ENCODE results near the gene KCNG2. TPM values are rescaled to one million over a fixed set of nuclear protein-coding genes. Genes with fewer than 3 reads are reported as not detected.

Gene KCNG2
- total RNA-seq, 2 experiments from 2014 or later, result not detected

DNA sequence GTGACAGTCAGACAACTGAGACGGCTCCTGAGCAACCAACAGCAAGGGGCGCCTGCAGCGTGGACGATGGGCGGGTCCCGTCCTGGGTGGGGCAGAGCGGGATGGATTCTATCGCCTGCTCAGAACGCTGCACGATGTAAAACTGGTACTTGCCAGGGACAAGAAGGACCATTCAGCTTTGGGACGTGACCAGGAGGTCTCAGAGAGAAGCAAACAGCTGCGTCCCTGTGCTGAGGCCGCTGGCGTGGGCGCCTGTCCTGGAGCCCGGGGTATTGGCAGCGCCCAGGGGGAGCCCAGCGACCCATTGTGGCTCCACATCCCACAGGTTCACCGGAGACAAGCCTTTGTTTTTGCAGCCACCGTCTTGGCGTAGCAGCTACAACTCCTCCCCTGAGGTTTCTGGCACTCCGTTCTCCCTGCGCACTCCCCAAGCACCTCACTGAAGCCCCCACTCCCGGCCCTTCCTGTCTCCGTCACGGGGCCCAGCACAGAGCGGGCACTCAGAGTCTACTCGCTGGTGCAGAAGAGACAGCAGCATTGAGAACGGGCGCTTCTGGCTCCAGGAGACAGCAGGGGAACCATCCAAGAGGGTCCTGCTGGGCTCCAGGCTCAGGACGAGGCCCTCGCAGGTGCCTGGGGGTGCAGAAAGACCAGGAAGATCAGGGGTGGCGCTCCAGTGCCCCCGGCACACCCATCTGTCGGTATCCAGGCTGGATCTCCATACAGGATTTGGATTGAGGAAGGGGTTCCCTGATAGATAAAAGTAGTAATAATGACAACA lies 22.1 kb upstream of the KCNG2 start:
- no peak overlapping the region for H3K4me3 Mint-ChIP-seq
- no peak overlapping the region for H3K27ac Mint-ChIP-seq
- H3K9me3 Mint-ChIP-seq, result no peaks in the 10 kb centered on the region
- H3K36me3 Mint-ChIP-seq, result no peaks in the 10 kb centered on the region
- H3K4me1 Mint-ChIP-seq, result no peaks in the 10 kb centered on the region
- DNase-seq, result no peak
- peaks cover 35% of the 10 kb centered on the region for H3K27me3 Mint-ChIP-seq

DNA sequence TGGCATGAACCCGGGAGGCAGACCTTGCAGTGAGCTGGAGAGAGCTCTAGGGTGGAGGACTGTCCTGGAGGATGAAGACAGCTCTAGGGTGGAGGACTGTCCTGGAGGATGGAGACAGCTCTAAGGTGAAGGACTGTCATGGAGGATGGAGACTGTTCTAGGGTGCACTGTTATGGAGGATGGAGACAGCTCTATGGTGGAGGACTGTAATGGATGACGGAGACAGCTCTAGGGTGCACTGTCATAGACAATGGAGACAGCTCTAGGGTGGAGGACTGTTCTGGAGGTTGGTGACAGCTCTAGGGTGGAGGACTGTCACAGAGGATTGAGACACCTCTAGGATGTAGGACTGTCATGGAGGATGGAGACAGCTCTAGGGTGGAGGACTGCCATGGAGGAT lies 21.1 kb upstream of the KCNG2 start:
- H3K27ac Mint-ChIP-seq, result no peak overlapping the region
- no peaks in the 10 kb centered on the region for H3K9me3 Mint-ChIP-seq

DNA sequence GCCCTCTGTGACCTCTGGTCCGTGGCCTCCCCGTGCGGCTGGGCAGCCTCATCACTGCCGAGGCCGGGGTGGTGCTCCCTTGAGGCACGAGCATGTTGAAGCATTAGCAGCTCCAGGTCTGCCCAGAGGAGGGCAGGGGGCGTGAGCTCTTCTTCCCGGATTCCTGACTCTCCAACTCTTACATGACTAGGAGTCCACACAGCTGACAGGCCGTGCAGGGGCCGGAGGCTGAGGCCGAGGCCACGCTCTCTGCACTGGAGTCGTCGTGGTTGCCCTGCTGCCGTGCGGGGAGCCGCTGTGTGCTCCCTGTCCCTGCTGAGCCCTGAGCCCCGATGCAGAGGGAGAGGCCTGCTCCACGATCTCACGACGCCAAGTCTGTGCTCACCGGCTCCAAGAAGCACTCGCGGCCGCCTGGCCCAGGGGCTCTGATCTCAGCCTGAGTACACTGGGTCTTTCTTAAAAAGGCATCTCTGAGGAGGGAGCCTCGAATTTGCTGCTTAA lies 19.4 kb upstream of the KCNG2 start:
- H3K4me3 Mint-ChIP-seq, result no peak overlapping the region
- no peaks in the 10 kb centered on the region for H3K4me1 Mint-ChIP-seq
- DNase-seq, result no peak
- no peaks in the 10 kb centered on the region for H3K36me3 Mint-ChIP-seq
- no peaks in the 10 kb centered on the region for H3K9me3 Mint-ChIP-seq
- no peak overlapping the region for H3K27ac Mint-ChIP-seq
- peaks cover 32% of the 10 kb centered on the region for H3K27me3 Mint-ChIP-seq

More for the DNA sequence above, 21.1 kb upstream of the KCNG2 start:
- no peaks in the 10 kb centered on the region for H3K36me3 Mint-ChIP-seq
- peaks cover 35% of the 10 kb centered on the region for H3K27me3 Mint-ChIP-seq
- no peaks in the 10 kb centered on the region for H3K4me1 Mint-ChIP-seq
- no peak for DNase-seq
- H3K4me3 Mint-ChIP-seq, result no peak overlapping the region

DNA sequence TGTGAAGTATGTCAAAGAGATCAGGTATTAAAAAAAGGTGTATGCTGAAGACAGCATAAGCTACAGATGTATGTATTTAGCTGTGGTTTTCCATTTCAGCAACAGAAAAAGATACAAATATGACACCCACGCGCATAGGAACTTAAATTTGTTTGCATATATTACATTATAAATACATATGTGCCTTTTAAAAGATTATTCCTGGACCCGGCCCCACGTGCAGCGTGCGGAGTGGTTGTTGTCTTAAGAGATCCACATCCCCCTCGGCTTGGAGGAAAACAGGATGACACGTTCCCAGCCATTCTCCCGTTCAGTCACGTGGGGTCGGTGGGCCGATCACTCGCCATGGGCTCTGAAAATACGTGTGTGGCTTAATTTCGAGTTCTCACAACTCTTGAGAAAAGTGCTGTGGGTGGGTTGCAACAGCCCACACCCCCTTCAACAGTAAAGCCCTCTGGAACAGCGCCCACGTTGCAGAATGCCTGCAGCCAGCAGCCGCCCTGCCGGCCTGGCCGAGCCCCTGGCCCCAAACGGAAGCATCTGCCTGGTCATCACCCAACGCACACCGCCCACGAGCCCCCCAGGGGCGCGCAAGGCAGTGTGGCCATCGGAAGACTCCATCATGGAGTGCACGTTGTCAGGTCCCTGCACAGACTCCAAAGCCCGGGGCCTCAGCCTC lies 18.6 kb upstream of the KCNG2 start:
- peaks cover 27% of the 10 kb centered on the region for H3K27me3 Mint-ChIP-seq
- H3K27ac Mint-ChIP-seq, result no peak overlapping the region
- no peaks in the 10 kb centered on the region for H3K4me1 Mint-ChIP-seq
- H3K4me3 Mint-ChIP-seq, result no peak overlapping the region
- no peak for DNase-seq
- no peaks in the 10 kb centered on the region for H3K9me3 Mint-ChIP-seq
- no peaks in the 10 kb centered on the region for H3K36me3 Mint-ChIP-seq

DNA sequence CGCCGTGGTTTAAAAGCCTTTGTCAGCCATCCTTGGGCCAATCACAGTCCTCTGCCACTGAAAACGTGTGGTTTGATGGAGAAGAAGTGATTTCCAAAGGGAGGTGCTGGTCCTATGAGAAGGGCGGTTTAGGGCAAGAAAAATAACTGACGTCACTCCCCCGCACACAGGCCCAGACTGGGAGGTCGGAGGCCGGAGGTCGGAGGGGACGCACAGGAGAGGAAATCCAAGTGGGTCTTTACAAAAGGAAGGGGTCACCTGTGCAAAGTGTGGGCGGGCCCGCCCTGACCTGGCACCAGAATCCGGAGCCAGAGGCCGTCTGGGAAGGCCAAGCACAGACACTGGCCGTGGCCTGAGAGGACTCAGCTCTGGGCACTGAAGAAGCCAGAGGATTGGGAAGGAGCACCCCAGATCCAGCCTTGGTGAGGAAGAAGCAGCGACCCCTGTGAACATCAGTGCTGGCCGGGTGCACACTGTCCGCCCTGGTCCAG lies 18.0 kb upstream of the KCNG2 start:
- Mint-ChIP-seq H3K36me3 (no peaks in the 10 kb centered on the region), H3K4me1 (no peaks in the 10 kb centered on the region), H3K4me3 (no peak overlapping the region), H3K27me3 (peaks cover 33% of the 10 kb centered on the region), H3K27ac (no peak overlapping the region), H3K9me3 (no peaks in the 10 kb centered on the region)
- no peak for DNase-seq

DNA sequence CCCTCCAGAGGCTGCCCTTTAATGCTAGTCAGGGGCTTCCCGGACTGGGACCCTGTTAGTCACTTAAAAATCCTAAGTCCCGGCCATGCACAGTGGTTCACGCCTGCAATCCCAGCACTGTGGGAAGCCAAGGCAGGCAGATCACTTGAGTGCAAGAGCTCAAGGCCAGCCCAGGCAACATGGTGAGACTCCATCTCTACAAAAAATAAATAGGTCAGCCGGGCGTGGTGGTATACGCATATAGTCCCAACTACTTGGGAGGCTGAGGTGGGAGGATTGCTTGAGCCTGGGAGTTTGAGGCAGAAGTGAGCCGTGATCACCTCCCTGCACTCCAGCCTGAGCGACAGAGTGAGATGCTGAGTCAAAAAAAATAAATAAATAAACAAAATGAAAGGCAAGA lies 17.2 kb upstream of the KCNG2 start:
- H3K27me3 Mint-ChIP-seq, result peaks cover 34% of the 10 kb centered on the region
- no peaks in the 10 kb centered on the region for H3K9me3 Mint-ChIP-seq
- H3K27ac Mint-ChIP-seq, result no peak overlapping the region
- no peak overlapping the region for H3K4me3 Mint-ChIP-seq
- no peak for DNase-seq
- no peaks in the 10 kb centered on the region for H3K4me1 Mint-ChIP-seq
- H3K36me3 Mint-ChIP-seq, result no peaks in the 10 kb centered on the region

DNA sequence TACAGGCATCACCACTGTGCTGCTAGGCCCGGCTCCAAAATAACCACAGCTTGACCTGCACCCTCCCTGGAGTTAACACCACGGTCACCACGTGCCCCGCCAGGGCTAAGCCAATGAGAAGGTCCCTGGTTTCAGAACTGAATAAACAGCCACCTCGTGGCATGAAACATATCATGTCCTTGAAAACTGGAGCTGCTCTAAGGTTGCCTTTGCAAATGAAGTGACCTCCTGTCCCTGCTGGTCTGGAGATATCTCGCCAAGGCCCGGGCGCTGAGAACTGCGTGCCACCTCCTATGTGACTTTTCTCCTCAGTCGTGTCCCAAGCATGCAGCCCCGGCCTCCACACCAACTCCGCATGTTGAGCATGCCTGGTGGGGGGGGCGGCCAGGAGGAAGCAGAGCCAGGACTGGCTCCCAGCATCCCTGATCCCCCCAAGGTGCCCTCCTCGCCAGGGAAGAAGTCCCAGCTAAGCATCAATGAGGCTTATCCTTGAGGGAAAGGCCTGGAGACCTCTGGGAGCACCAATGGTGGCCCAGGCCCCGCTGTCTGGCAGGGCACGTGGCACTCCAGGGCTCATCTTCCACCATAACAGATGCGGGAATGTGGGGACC lies 16.3 kb upstream of the KCNG2 start:
- no peak for DNase-seq
- Mint-ChIP-seq H3K4me1 (no peaks in the 10 kb centered on the region), H3K27me3 (peaks cover 32% of the 10 kb centered on the region), H3K27ac (no peak overlapping the region), H3K4me3 (no peak overlapping the region), H3K9me3 (no peaks in the 10 kb centered on the region), H3K36me3 (no peaks in the 10 kb centered on the region)

DNA sequence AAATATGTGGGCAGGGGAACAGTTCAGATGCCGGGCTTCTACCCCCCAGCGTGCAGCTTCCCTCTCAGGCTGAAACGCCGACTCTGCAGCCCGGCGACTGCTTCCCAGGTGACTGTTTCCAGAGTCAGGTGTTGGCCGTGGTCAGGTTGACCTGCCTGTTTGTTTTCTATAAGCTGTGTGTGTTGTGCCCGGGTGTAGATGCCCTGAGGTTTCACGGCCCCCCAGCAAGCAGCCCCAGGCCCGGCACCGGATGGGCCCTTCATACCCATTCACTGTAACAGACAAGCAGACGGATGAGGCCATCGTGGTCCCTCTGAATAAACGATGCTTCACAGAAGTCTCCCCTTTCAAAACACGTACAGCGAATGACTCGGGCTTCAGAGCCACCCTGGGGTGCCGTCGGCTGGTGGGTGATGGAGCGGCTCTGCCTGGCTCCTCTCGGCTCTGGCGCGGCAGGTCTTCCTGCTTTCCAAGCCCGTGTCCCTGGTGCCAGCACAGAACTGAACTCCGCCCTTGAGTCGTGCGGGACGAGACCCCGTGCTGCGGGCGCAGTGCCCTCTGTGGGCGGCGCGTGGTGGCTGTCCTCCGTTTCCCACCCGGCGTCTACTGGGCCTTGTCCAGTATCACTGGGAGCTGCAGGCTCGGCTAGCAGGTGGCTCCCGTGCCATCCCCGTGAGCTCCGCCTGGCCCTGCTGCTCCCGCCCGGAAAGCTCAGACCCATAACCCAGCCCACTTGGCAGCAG lies 15.0 kb upstream of the KCNG2 start:
- no peak overlapping the region for H3K4me3 Mint-ChIP-seq
- peaks cover 35% of the 10 kb centered on the region for H3K27me3 Mint-ChIP-seq
- H3K4me1 Mint-ChIP-seq, result no peaks in the 10 kb centered on the region
- no peak overlapping the region for H3K27ac Mint-ChIP-seq
- H3K36me3 Mint-ChIP-seq, result no peaks in the 10 kb centered on the region
- no peak for DNase-seq
- no peaks in the 10 kb centered on the region for H3K9me3 Mint-ChIP-seq

DNA sequence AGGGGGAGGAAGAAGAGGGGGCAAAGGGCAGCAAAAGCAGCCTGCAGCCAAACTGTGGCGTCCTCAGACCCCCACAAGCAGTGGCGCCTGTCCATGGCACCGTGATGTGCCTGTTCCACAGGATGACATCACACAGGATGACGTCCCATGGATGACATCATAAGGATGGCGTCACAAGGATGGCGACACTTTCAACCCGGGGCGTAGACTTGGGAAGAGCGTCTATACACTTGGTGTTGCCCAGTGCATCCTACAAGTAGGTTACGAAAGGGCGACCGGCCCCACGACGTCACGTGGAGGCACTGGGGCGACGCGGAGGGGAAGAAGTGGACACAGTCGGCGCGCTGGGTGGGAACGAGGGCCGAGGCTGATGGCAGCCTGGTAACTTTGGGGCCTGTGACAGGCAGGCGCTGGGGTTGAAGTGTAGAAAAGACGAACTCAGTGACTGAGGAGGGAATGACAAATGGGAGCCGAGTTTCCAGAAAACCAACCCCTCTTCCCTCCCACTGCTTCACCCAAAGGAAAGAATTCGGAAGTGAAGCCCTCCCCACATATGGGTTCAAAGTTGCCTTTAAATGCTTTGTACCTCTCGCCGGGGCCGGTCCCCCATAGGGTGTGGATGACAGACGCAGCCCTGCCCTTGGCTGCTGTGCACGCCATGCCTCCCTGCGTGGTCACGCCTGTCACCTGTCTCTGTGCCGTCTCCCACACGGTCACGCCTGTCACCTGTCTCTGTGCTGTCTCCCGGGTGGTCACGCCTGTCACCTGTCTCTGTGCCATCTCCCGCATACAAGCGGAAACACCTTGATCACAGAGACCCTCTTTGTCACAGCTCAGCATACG lies 13.4 kb upstream of the KCNG2 start:
- Mint-ChIP-seq H3K4me3 (no peak overlapping the region), H3K9me3 (no peaks in the 10 kb centered on the region), H3K27ac (no peak overlapping the region), H3K27me3 (peaks cover 35% of the 10 kb centered on the region), H3K36me3 (no peaks in the 10 kb centered on the region), H3K4me1 (no peaks in the 10 kb centered on the region)
- no peak for DNase-seq

DNA sequence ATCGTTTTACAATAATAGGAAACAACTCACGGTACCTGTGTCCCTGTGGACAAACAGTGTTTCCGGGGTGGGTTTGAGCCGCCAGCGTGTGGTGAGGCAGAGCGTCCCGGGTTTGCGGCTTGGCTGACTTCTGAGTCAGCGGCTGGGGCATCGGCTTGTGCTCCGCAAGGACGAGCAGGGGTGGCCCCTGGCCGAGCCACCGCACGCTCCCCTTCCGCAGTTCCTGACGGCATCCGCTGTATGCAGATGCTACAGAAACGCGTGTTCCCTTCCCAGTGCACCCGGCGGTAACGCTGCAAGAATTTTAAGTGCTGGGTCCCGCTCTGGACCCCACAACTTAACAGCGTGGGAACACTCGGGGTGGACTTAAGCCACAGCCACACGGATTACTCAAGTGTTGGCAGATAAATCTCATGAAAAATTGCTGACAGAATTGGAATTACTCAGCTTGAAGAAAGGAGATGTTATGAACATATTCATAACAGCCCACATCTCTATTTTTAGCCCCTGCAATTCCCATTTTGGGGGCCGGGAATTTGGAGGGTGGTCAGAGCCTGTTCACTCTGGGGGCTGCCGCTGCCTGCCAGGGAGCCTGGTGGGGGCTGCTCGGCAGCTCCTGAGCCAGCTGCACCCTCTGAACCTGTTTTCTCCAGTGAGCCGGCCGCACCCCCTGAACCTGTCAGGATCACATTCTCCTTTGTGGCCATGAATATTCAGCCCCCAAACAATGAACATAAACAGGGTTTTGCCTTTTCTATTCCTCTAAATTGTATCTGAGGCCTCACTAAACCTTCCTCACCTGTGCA lies 12.6 kb upstream of the KCNG2 start:
- Mint-ChIP-seq H3K4me1 (no peaks in the 10 kb centered on the region), H3K9me3 (no peaks in the 10 kb centered on the region), H3K27ac (no peak overlapping the region), H3K36me3 (no peaks in the 10 kb centered on the region), H3K27me3 (peaks cover 42% of the 10 kb centered on the region), H3K4me3 (no peak overlapping the region)
- no peak for DNase-seq

DNA sequence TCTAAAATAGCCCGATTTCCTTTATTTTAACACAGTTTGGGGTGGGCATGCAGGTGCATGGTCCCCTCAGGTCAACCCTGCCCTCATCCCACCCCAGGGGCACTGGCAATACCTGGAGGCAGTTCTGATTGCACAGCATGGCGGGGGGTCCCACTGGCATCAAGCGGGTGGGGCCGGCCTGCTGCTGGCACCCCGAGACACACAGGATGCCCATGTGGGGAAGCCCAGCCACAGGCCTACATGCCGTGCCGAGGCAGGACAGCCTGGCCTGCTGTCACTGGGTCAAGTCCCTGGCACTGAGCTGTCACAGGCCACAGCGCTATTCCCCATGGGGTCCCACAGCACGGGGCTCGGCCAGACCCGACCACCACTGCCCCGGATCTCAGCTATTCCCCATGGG lies 11.9 kb upstream of the KCNG2 start:
- peaks cover 49% of the 10 kb centered on the region for H3K27me3 Mint-ChIP-seq
- no peaks in the 10 kb centered on the region for H3K9me3 Mint-ChIP-seq
- H3K4me3 Mint-ChIP-seq, result no peak overlapping the region
- DNase-seq, result no peak
- no peaks in the 10 kb centered on the region for H3K36me3 Mint-ChIP-seq
- no peak overlapping the region for H3K27ac Mint-ChIP-seq
- H3K4me1 Mint-ChIP-seq, result no peaks in the 10 kb centered on the region

DNA sequence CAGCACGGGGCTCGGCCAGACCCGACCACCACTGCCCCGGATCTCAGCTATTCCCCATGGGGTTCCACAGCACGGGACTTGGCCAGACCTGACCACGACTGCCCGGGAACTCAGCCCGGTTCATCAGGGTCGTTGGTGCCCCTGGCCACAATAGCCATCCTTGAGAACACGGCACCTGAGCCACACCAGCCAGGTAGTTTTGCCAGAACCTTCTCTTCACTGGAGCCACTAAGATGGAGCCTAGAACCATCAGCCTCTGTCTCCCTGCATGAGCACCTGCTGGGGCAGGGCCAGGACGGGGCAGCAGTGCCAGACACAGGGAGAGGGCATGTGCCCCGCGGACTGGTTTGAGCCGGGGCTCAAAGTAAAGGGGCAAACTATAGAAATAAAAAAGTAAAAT lies 11.4 kb upstream of the KCNG2 start:
- DNase-seq, result no peak
- Mint-ChIP-seq H3K27ac (no peak overlapping the region), H3K36me3 (no peaks in the 10 kb centered on the region)

DNA sequence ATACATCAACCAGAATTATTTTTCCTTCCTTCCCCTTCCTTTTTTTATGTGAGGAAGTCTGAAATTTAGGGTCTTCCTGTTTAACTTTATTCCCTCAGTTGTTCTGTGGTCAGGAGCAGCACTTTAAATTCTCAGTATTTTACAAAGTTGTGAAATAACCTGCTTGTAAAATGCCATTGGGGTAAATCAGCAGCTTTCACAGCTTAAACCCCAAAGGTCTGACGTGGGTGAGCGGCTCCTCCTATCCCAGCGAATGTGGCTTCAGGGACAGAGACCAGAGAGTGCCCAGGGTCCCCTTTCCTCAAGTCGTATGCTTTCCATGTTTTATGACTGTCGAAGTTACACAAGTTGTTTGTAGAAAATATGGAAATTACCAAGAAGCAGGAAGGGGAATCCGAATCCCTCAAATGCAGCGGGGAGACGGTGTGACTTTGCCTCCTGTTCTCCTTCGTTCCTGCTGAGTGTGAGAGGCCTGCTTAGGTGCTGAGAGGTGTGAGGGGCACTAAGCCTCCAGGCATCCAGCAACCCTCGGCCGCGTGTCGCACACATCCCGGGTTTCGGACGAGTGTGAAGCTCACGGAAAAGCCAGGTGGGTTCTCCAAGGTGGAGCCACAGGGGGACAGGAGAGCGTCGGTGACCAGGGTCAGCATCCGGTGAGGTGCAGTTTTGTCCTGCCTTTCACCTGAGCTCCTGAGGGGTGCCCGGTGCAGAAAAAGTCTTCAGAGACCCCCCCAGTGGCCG lies 10.8 kb upstream of the KCNG2 start:
- Mint-ChIP-seq H3K9me3 (no peaks in the 10 kb centered on the region), H3K27me3 (peaks cover 60% of the 10 kb centered on the region), H3K4me3 (no peak overlapping the region), H3K27ac (no peak overlapping the region), H3K36me3 (no peaks in the 10 kb centered on the region), H3K4me1 (peaks cover 6% of the 10 kb centered on the region)
- no peak for DNase-seq

More for the DNA sequence above, 11.4 kb upstream of the KCNG2 start:
- H3K4me3 Mint-ChIP-seq, result no peak overlapping the region
- H3K27me3 Mint-ChIP-seq, result peaks cover 54% of the 10 kb centered on the region
- H3K4me1 Mint-ChIP-seq, result peaks cover 4% of the 10 kb centered on the region
- H3K9me3 Mint-ChIP-seq, result no peaks in the 10 kb centered on the region
